ENCODE measurements around the gene PLD1.

- TF ChIP-seq CTCF (IDR thresholded peaks at IDR 0.05) (no peak), POLR2A (IDR thresholded peaks at IDR 0.05) (no peak)
Measured at GRCh38 chr3:171757361-171758034, 52.8 kb downstream of the PLD1 start.

All from heart left ventricle (tissue), 13 donors.